Kasumi-1 (cell line): ENCODE measurements around the gene KRR1.
A peak's percentile ranks its signal among the peaks of the same experiment; 100 is the strongest.
"Not testable (repeated sequence)": the region's sequence is repeated elsewhere in the genome, so short reads cannot be mapped to it uniquely, and the experiment has no call there.

Experiments used
- DNase-seq, 2 experiments: peaks; one replicate each; lab custom pipeline; 2025; lab: John Stamatoyannopoulos, UW

Gene KRR1

GRCh38 chr12:75525263-75525662 is 13.9 kb upstream of the KRR1 start:
- no peak for DNase-seq

- not testable (repeated sequence) for DNase-seq
Observed at GRCh38 chr12:75522124-75522523, 10.7 kb upstream of the KRR1 start.

GRCh38 chr12:75521224-75521623 is 9.8 kb upstream of the KRR1 start:
- not testable (repeated sequence) for DNase-seq

GRCh38 chr12:75509621-75510020 is 1.8 kb downstream of the KRR1 start:
- DNase-seq, result no peak

DNA sequence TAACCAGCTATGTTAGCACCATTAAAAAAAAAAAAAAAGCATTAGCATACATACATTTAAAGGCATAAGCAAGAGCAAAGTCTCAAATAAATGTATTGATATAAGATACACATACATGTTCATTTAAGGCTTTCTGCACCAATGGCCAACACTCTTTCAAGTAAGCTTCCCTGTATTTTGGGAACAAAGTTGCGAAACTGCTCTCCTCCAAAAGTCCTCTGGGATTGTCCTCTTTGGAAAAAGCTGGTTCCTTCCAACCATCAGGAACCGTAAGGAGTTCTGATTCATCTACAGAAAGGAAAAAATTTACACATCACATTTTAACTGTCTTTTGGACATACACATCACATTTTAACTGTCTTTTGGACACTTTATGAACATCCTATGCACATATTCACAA is 3.2 kb downstream of the KRR1 start:
- no peak for DNase-seq

- no peak for DNase-seq
Observed at GRCh38 chr12:75507086-75507485, 4.3 kb downstream of the KRR1 start.

GRCh38 chr12:75505706-75506312 is 5.6 kb downstream of the KRR1 start:
- DNase-seq, result peak; percentile 39 to 70

- no peak for DNase-seq
Observed at GRCh38 chr12:75503866-75504265, 7.5 kb downstream of the KRR1 start.

GRCh38 chr12:75503459-75503858 is 8.0 kb downstream of the KRR1 start:
- DNase-seq, result no peak

DNA sequence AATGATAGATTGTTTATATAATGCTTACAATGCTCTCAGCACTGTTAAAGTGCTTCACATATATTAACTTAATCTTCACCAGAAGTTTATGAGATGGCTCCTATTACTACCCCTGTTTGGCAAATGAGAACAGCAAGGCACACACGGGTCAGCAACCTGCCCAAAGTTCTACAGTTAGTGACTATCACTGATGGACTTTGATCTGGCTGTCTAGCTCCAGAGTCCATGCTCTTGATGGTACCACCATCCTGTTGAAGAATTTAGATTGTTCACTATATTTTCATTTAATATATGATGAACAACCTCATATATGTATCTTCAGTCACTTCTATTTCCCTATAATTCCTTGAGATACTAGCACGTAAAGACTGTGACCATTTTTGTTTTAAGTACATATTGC is 20.2 kb downstream of the KRR1 start:
- no peak for DNase-seq

DNA sequence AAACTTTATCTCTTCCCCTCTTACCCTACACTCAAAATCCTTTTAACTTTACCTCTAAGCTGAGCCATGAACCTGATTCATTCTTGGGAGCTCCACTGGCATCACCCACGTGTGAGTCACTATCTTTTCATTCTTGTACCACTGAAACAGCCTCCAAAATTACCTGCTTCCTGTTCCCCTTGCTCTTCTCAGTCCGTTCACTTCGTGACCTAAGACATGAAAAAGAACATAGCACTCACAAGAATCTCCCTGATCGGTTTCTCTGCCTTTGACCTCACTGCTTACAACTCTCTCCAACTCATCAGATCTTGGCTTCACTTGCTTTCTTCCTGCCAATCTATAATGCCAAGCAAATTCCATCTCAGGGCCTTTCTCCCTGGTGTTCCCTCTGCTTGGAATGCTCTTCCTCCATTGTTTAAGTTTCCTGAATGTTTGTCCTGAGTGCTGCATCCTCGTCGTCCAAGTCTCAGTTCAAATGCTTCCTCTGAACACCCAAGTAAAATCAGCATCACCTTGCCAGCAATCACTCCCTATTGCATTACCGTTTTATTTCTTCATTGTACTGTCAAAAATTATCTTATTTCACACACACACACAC is 21.7 kb downstream of the KRR1 start:
- no peak for DNase-seq

GRCh38 chr12:75489187-75489586 is 22.2 kb downstream of the KRR1 start:
- no peak for DNase-seq

- peak; percentile 34 to 46 for DNase-seq
Observed at GRCh38 chr12:75488553-75488952, 22.9 kb downstream of the KRR1 start.

DNA sequence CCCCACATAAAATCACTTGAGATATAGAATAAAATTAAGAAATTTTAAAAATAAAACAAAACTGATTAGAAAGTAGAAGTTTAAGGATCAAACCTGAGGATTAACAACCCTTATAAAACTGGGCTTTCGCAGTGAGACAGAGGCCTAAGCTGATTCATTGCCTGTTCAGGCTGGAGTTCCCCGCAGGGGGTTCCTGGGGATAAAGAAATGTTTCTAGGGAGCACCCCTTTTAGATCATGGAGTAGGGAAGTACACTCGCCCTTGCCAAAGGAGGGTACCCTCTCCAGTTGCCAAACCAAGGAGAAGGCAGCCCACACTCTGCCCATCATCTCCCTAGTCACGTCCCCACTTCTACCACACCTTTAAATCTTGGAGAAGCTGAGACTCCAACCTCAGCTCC is 24.1 kb downstream of the KRR1 start:
- no peak for DNase-seq

GRCh38 chr12:75484450-75484849 is 27.0 kb downstream of the KRR1 start:
- not testable (repeated sequence) for DNase-seq

DNA sequence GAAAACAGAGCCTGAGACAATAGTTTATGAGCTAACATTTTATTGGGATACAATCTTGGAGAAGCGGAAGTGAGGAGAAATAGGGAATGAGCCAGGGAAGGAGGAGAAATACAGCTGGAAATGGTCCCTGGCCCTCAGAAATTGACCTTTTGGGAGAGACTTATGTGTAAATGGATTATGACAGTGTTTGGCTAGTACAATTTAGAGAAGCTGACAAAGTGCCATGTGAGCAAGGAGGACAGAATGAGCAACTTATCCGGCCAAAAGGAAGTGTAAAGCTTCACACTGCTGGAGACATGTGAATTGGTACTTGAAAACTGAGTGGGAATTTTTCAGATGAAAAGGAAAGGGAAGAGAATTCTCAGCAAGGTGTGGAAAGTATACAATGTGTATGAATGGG is 28.0 kb downstream of the KRR1 start:
- DNase-seq, result no peak

- no peak for DNase-seq
Observed at GRCh38 chr12:75482646-75483045, 28.8 kb downstream of the KRR1 start.

DNA sequence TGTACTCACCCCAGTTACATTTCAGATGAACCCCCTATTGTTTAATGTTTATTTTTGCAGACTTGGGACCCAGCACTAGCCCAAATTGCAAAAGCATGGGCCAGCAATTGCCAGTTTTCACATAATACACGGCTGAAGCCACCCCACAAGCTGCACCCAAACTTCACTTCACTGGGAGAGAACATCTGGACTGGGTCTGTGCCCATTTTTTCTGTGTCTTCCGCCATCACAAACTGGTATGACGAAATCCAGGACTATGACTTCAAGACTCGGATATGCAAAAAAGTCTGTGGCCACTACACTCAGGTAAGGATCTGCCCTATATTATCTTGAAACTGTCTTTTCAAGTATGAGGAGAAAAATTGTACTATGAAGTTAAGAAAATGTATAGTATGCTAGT is 29.6 kb downstream of the KRR1 start:
- DNase-seq, result no peak

GRCh38 chr12:75481013-75481705 is 30.2 kb downstream of the KRR1 start:
- DNase-seq, result peak; percentile 60 to 71

GRCh38 chr12:75480469-75480949 is 30.9 kb downstream of the KRR1 start, which contains the start of gene GLIPR1:
Gene GLIPR1 (plus strand): TSS chr12:75480755. CDS start chr12:75480881, 126 bp downstream.
- peak; percentile 92 to 93 for DNase-seq

DNA sequence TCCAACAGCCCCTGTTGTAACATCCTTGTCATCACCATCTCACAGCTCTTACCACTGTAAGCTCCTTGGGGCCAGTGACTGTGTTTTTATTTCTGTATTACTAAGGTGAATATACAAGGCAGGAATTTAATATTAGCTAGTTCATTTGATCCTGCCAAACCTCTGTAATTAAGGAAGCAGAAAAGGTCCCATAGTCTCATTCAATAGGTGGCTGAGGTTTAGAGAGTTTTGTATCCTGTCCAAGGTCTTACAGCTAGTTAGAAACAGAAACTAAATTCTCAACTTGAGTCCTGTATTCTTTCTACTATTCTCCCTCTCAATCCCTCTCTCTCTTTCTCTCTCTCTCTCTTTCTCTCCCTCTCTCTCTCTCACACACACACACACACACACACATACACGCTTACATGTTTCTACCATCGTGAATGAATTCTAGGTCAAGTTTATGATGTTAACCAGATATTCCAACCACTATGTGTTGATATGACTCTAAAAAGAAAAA is 31.4 kb downstream of the KRR1 start:
- peak; percentile 11 to 12 for DNase-seq

- peak; percentile 69 to 72 for DNase-seq
Observed at GRCh38 chr12:75478116-75478794, 33.2 kb downstream of the KRR1 start.
